Hematopoietic multipotent progenitor cell treated with erythropoietin and hydrocortisone succinate and interleukin-3 and kit ligand, for 17 days (in vitro differentiated cells): ENCODE results near the gene RBM8A.

Experiments used
- DNase-seq: peaks from one replicate; pipeline ENCODE4 v3.0.0-alpha.2; 2015; ENCODE audit warnings: low spot score

RBM8A gene

DNA sequence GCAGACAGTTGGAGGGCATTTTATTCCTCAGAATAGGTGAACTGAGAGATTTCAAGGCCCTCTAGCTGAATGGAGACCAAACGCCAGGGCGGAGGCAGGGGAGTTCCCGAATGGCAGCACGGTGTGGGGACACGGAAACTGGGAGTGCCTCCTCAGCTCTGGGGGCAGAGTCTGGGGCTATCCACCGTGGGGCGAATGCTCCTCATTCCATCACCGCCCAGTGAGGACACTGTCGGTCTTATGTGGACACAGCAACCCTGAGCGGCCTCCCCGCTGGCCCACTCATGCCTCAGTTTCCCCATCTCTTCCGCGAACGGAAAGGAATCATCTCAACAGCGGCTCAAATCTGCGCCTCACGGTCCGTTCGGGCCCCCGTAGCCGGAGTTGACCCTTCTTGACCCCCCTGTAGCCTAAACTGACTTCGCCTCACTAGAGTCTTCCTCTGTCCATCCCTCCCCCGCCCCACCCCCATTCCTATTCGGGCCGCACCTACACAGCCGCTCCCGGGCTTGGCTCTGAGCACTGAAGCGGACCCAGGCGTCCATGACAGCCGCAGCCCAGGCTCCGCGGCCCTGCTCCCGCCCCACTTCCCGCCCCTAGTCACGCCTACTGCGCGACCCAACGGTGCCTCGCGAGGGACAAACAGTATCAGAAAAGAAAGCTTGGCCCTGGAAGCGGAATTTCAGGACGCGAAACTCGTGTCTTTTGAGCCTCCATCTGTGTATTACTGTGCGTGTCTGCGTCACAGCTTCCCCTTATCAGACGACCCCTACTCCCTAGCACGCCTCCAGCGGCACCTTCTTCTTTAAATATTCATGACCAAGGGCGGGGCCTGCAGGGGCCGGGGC, 8.9 kb downstream of the RBM8A start, which contains the start of gene PEX11B:
PEX11B (minus strand) TSS at position 574 of the 848 bp plus-strand sequence; CDS start at position 545, 29 bp downstream.
- DNase-seq = peak; percentile 90

DNA sequence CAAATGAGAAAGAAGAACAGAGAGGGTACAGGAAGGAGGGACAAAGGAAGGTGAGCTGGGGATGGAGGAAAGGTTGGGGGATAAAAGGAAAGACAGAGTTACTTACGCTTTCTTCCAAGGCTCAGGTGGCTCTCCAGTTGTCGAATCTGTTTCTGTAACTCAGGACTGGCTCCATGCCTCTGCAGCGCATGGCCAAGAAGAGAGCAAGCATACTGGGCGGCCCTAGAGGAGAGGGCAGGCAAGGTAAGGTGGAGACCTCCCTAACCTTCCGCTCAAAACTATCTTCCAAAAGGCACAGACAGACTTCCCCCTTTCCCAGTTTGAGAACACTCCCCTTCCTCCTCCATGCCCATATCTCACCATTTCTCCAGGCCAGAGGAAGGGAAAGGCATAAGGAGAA, 9.7 kb downstream of the RBM8A start:
- DNase-seq = no peak

DNA sequence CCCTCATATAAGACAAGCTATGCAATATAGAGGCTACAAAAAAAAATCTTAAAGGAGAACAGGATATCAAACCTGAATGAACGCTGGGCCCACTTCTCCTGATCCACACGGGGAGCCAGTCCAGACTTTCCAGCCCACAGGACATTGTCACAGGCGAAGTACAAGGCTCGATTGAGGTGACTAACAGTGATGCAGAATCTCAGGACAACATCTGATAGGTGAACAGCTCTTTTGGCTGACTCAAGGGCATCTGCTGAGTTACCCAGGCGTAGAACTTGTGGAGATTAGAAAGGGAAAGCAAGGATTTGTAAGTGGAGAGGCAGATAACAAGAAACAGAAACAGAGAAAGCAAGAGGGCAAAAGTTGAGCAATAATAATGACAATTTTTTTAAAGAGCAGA, 10.5 kb downstream of the RBM8A start:
- DNase-seq = no peak

DNA sequence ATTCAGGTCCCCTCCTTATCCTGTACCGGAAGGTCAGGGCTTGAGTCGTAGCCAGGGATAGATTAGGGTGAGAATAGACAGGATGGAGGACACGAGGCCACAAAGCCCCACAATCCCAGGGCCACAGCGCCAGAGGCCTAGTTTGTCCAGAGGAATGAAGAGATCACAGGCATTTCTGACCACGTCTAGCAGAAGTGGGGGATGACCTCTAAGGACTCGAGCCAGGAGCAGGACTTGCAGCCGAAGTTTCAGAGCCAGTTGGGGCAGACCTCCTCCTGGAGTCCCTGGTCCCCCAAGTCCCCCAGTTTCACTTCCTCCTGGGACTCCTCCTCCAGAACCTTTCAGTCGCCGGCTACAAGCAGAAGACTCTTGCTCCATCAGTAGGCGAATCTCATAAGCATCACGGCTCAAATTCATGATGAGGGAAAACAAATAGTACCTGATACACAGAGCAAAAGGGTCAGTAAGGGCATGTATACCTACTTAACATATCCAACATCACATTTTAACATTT, 15.1 kb downstream of the RBM8A start:
- DNase-seq = no peak

DNA sequence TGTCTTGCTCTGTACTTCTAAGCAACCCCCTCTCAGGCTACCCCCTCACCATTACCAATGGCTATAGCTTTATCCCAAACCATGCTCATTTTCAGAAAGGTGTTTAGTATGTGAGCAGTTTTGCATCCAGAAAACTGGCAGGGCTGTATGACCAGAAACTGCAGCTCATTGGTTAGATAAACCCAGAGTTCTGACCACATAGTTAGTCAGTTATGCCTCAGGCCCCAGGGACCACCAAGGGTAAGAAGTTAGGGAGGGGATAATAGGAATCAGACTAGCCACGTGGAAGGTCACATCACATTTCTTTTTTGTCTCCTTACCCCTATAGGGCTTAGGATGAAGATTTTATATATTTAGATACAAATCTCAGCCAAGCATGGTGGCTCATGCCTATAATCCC, 18.6 kb downstream of the RBM8A start:
- DNase-seq = no peak

DNA sequence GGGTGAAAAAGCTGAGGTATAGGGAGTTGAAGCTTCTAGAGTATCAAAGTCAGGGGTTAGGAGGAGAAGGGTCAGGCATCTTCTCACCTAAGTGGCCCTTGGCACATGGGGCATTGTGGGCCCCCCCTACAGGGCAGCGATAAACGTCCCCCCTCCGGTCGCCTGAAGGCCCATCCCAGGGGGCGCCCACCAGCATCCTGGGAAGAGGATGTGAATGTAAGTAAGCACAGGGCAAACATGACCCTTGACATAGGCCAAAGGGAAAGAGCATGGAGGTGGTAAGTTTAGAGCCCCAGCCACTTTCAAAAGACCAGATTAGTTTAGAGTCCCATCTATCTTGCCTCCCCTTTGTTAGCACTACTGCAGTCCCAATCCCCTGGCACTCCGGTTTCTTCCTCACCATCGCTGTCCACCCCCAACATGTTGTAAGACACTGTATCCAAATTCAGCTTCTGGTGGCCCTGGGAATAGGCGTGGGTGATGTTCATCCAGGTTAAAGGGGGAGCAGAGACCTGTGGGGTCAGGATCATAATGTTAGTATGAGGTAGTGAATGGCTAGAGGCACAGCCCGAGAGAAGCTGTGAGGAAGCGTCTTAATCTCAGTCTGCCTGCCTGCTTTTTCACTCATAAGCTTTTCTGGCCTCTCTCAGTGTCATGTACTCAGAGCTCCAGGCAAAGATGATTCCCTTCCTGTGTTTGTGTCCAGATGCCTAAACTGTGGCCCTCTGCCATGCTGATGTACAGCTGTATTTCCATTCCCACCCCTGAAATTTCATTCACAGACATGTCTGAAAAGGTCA, 20.1 kb downstream of the RBM8A start:
- no peak for DNase-seq

DNA sequence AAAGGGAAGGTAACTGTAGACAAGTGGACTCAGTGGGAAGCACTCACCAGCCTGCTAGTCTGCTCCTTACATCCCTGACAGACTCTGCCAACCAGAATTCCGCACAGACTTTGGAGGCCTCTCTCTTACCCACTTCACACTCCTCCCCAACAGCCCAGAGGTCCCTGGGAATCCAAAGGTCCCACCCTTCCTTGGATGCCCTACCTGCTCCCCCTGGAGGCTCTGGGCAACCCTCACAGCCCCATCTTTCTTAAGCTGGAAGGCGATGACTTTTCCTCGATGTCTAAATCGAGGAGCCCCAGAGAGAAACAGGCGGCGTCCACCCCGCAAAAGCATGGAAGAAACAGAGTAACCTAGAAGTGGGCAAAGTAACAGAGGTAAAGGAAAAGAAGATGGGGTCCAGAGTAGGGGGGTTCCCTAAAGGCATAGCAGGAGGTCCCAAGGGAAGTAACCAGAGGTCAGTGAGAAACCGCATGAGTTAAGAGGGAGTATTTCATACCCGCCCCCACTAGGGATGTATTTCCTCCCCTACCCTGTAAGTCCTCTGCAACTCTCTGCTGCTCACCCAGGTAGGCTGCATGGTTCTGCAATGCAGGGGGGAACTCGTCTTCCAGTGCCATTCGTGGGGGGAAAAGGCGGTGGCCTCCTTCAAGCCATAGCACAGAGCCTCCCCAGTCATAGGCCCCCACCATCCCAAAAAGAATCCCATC, 25.8 kb downstream of the RBM8A start:
- no peak for DNase-seq

DNA sequence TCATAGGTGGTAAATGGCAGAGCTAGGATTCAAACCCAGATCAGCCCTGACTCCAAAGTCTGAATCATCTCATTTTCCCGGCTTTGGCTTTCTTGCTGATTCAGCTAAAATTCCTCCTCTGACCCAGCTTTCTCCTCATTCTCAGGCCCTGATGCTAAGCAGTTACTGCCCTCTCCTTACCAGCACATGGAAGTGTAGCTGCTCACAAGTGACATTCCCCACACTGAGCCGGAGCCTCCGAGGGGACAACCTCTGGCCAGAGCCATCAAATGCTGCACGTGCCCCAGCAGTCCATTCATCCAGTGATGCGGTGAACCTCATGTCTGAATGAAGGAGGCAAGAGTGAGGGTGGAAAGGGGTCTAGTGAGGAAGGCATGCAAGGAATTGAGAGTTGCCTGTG, 28.5 kb downstream of the RBM8A start:
- DNase-seq = no peak

DNA sequence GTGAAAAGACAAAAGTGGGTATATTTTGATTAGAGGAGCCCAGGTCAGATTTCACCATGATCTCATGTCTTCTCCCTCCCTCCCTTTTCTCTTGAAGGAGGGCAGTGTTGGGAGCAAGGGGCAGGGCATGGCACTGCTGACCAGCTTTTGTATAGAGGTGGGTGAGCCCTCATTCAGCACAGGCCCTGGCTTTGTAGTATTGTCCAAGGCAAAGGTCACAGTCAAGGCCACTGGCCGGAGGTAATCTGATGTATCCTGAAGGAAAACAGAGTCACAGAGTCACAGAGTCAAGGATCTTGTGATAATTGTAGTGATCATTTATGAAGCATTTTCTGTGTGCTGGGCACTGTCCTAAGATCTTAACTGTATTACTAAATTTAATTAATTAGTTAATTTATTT, 29.3 kb downstream of the RBM8A start:
- no peak for DNase-seq

DNA sequence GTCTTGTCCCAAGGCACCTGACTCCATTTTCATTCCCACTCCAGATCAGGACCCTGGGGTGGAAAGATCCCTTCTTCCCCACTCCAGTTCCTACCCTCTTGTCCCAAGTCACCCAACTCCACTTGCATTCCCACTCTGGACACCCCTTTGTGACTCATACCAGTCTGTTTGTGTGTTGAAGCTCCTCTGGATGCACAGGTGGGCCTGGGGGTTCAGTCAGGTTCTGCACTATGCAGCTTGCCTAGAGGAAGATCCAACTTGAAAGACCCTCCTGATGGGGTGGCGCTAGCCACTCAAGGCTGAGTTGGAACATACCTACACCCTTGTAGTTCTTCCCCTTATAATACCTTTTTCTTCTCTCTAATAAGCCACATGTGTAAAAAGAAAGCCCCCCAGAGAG, 31.8 kb downstream of the RBM8A start:
- DNase-seq = no peak

DNA sequence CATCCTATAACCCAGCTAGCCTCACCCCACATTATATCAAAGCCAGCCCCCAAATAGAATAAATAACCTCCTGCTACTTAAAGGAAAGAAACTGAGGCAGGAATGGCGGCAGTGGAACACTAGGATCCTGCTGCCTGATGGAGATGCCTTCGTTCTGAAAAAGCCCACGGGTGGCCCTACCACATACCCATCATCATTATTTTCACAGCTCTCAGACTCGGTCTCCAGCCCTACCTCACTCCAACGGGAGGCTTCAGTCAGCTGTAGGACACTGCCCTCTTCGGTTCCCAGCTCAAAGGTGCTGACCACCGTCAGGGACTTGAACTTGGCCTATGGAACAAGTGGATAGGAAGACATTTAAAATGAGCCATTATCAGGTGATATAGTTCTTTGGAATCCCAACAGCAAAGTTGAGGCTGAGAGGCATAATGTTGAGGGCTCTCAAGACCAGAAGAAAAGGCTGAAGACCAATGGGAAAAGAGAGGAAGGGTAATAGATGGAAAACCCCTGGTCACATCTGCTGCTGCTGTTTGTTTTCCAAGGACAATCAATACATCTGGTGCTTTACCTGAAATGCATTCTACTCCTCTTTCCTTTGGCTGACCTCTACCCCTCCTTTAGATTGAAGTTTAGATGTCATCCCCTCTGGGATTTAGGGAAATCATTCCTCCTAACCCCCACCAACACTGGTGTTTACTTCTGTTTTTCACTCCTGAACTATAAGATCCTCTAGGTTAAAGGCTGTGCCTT, 33.8 kb downstream of the RBM8A start:
- no peak for DNase-seq

DNA sequence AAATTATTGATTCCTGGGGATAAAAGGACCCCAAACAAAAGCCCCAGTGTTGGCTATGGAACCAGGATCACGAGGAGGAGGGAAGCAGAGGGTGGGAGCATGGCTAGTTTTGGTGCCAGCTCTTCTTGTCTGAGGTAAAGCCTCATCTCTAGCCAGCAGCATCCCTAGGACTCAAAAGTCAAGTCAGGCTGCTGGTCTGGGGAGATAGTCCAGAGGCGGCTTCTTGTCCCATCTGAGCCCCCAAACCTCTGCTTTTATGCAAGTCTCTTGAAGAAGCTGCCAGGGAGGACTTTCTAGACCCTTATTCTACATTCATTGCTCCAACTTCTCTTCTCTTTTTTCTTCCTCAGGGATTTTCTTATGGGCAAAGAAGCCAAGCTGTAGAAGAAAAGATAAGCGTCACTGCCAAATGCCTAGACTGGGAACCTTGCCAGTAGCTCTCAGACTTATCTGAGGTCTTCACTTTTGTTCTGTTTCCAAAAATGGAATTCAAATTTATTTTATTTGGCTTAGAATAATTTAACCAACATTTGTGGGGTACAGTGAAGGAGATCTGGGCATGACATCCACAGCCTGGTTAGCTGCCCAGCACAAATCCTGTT, 34.7 kb downstream of the RBM8A start:
- peak; percentile 51 for DNase-seq

DNA sequence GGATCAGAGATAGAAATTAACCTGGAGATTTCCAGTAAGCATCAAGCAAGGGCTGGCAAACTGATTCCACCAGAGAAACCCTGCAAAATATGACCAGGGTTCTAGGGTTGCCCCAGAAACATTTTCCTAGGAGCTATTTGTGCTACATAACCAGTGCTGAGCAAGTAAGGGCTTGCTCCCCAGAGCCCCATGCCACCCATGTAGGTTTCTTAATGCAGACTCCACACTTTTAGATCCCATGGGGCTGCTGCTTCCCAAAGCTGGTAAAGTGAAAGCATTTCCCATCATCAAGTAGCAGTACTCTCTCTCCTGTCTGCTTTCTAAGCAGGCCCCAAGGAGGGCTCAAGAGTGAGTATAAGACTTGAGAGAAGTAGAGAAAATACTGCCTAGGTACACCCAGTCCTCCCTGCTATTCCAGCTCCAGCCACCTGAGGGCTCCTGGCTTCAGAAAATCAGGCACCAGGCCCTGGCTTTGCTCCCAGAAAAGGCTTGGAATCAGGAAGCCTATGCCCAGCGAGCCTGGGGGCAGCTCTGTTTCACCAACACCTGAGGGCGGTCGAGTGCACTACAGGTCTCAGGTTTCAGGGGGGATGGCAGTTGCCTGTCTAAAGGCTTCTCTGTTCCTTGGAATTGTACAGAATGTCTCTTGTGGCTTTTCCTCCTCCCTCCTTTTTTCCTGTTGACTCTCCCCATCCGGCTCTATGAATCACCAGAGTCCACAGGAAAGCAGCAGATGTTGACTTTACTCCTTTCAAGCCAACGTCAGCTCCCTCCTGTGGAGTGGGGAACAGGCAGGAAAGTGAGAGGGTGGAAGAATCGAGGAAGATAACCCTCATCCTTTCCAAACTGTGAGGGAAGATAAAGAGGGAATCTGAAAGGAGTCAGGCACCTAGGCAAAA, 35.4 kb downstream of the RBM8A start:
- DNase-seq = peak; percentile 87

DNA sequence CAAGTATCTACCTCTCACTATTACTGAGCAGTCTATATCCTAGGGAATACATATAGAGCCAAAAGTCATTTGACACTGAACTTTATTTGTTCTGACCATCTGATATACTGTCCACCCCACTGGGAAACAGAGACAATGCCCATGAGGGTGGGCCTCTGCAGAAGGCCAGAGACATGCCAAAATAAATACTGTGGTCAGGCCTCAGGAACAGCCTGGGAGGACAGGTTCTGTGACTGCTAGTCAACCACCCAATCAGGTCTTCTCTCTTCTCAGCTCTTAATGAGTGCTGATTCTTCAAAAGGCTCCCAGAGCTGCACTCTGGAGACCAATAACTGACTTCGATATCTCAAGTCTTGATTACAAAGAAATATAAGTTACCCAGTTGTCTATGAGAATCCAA, 36.1 kb downstream of the RBM8A start:
- DNase-seq = no peak

DNA sequence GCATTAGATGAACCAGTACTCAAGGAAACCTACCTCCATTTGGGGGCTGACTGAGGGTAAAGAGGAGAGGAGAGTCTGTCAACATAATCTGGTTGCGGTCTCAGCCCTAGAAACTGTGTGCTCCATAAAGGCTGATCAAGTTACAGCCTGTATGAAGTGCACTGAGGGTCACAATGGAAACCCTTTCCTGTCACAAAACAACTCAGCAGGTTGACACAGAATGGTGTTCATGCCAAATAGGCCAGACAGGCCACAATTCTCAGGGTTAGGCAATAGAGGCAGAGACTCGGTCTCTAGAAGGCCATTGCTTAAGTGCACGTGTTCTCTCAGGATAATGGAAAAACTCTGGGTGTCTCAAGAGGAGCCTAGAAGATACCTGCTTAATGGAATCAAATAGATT, 37.6 kb downstream of the RBM8A start:
- DNase-seq = no peak

DNA sequence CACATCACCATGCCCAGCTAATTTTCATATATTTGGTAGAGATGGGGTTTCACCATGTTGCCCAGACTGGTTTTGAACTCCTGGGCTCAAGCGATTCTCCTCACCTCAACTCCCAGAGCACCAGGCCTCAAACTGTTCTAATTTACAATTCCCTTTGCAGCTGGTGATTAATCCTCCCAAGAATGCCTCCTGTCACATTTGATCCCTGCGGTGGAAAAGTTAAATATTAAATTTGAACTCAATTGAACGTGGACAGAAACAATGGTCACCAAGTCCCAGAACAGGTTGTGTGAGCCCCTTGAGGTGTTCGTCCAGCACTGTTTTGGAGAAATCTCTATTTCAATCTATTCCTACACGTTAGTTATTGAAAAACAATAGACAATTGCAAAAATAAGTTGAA, 39.7 kb downstream of the RBM8A start:
- DNase-seq = no peak

DNA sequence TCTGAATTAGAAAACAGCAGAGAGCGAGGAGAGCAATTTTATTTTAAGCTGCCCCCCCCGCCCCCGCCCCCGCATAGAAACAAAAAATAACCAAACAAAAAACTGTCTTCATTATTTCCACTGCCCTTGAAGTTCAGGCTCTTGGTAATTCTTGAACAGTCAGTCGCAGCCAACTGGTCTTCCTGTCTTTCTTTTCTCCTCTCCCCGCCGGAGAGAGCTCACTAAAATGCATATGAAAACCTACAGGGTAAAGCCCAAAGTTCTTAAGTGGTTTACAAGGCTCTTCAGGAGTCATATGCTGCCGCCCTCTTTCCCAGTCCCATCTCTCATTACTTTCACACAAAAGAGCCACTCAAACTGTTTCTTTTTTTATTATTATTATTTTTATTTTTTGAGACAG, 40.5 kb downstream of the RBM8A start:
- DNase-seq = no peak

DNA sequence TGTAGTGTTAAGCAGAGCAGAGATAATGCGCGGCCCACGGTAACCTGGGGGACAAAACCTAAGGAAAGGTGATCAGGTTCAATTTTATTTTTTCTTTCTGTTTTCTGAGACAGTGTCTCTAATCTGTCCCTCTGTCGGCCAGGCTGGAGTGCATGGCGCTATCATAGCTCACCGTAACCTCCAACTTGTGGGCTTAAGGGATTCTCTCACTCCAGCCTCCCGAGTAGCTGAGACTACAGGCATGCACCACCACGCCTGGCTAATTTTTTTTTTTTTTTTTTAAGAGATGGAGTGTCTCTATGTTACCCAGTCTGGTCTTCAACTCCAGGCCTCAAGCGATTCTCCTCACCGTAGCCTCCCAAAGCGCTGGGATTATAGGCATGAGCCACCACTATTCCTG, 40.9 kb downstream of the RBM8A start:
- DNase-seq = no peak

DNA sequence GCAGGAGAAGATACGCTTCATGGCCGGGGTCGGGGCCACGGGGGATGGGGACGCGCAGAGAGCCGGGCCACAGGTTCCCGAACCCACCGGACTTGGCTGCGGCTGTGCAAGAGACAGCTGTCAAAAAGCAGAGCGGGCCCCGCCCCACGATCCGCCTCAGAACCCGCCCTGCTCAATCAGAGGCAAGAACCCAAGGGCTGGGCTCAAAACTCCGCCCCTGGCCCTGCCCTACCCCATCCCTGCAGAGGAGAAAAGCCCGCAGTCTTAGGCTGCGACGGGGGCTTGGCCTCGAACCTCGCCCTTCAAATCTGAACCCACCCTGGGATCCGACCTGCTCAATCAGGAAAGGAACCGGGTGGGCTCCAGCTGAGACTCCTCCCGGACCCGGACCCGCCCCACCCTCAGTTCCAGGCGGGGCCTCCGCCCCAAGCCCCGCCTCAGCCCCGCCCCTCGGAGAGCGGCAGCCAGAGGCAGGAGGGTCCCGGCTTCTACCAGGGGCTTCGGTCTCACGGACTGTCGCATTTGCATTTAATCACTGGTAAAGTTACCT, 41.5 kb downstream of the RBM8A start, which contains the start of gene ANKRD35:
ANKRD35 (minus strand) TSS at position 129 of the 550 bp plus-strand sequence; CDS start at position 21, 108 bp downstream.
- DNase-seq = peak; percentile 64

DNA sequence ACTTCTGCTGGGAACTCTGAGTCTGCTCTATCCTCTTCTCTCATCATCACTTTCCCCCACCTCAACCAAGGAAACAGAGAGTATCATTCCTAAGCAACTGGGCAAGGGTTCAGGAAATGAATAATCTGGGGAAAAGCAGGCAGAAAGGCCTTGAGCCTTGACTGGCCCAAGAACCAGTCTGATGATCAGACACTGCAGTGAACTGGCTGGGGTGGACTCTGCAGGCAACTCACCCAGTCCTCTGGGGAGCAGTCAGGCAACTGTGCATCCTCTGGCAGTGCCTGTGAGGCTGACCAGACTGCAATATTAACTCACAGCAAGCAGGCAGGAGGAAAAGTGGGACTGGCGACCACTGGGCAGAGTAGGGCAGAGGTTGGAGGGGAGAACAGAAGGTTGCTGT, 42.6 kb downstream of the RBM8A start:
- DNase-seq = no peak
